ENCODE results near the gene PLEKHG7.
"Not testable (repeated sequence)": the region's sequence is repeated elsewhere in the genome, so short reads cannot be mapped to it uniquely, and the experiment has no call there.

The PLEKHG7 gene, protein sequence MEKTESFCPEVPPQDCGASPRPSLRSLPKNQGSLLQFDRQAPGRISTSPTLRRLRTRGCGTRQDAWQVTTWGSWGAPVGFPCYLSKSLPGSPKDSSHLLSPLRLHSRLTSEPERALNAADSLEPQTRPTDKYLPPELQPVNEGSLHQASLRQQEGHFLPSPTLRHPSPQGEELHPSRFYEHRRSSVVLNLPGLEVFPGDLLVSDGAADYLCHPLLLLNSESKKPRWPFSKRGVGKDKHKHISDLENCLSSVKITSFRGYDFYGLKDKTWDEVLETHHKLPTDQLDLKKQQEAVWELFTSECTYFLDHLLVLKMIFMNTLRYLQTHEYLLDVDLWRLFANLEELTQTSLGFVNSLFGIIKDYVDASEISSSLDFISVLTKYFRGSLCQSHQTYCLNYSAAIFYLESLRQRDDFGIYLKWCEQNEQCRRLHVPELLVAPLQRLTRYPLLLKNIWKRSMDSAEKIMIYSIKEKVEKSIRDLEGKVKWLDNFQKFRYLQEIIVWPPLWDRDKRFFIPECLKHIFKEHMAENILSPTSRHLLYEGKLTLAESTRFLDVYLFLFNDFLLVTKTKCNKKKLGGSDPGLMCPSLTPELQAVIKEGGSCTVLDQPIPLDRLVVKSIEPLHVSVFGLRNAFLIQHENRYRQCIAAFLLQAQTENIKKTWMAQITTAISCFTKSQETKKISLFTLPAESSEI

DNA sequence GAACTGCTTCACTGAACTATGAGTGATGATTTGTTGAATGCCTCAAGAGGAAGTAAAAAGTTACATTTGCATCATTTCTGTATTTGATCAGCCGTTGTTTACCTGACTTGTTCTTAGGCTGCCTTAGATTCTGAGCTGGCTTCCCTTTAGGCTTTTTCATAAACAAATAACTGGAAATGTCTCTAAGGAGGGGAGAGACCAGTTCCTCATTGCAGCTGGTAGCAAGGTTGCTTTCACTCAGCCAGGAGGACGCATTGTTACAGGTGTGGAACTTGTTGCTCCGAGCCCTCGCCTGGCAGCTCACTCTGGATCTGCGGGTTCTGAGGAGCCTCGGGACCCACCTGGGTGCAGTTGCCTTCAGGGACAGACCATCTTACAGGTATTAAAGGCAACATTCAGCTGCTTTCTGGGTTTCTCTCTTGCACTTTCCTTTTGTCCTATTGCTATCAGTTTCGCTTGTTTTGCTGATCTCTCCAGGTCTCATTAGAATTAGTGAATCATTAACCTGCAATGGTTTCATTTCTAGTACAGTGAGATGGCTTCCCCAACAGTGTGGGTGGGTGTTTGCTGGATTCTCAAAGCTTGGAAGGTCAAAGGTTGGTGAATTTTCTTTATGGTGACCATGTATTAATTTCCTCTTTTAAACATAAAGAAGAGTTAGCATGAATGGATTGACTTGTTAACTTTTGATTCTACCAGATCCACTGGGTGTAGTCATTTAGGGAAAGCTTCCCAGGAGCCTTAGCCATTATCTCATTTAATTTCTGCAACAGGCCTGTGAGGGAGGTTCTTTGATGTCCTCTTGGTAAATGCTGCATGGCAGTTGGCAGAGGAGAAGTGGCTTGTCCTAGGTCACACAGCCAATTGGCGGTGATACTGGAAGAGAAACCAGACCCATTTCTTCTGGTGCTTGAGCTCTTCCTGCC lies at the start of gene PLEKHG7:
Gene PLEKHG7 (plus strand): TSS at position 236 of the 926 bp plus-strand sequence. CDS start 3,643 bp downstream, outside the sequence.
- DNase-seq (ENCODE audit: low read depth, low spot score) = no peak

DNA sequence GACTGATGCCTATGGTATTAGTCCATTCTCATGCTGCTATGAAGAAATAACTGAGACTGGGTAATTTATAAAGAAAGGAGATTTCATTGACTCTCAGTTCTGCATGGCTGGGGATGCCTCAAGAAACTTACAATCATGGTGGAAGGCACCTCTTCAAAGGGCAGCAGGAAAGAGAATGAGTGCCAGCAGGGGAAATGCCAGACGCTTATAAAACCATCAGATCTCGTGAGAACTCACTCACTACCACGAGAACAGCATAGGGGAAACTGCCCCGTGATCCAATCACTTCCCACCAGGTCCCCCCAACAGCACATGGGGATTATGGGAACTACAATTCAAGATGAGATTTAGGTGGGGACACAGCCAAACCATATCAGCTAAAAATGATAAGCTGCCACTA lies 48.5 kb upstream of the PLEKHG7 start:
- DNase-seq (ENCODE audit: low read depth, low spot score) = not testable (repeated sequence)

DNA sequence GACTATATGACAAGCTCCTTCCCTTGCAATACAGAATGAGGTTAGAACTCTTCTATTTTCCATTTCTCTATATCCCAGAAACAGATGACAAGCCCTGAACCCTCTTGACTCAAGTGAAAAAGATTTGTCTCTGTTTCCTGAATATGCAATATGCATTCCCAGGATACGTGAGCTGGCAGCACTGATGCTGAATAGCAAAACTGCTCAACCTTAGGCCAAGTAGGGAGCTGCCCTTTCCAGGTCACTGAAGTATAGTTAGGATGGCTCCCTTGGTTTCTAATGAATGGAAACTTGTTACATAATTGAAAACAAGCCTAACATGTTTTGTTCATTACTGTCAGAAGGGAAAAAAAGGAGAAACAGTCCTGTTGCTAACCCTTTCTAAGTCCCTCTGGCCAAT lies 47.9 kb upstream of the PLEKHG7 start:
- no peak for DNase-seq (ENCODE audit: low read depth, low spot score)

DNA sequence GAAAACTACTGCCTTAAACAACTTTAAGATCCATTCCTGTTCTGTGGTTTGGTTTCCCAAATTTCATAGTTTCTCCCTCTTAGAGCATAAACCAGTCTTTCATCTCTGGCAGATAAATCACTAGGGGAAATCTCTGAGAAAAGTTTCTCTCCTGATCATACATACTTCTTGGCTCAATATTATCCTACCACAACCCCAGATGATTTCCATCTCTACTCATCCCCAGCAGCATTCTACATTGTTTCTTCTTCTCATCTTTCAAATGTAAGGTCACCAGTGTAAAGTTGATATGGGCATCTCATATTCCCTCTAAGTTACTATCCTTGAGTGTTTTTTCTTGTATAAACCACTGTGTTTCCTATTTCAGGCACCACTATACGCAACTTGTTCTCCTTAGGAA lies 45.9 kb upstream of the PLEKHG7 start:
- no peak for DNase-seq (ENCODE audit: low read depth, low spot score)

DNA sequence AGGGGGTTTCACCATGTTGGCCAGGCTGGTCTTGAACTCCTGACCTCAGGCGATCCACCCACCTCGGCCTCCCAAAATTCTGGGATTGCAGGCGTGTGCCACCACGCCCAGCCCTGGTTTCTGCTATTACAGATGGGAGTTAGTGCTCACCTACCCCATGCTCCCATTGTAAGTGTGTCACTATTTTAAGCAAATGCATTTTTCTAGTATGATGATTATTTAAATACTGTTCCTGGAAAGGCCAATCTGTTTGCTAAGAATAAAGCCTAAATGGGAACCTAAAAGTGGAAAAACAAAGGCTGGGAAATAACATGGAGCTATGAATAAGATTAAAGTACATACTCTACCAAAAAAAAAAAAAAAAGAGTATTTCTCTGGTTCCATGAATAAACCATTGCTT lies 45.0 kb upstream of the PLEKHG7 start:
- no peak for DNase-seq (ENCODE audit: low read depth, low spot score)

DNA sequence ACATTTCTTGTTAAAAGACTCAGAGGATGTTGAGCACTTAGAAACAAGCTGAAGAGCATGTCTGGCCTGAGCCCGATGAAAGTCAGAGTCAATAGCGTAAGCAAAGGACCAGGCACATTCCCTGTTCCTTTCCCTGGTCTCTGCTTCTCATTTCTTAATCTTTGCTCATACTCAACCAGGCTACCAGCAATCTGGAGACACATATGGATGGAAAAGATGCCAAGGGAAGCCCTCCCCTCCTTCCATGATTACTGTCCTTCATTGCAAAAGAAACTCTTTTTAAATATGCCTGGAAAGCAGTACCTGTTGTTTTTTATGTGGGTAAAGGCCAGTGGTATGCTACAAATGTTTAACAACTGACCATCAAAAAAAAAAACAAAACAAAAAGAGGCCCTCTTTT lies 44.2 kb upstream of the PLEKHG7 start:
- DNase-seq (ENCODE audit: low read depth, low spot score) = no peak

DNA sequence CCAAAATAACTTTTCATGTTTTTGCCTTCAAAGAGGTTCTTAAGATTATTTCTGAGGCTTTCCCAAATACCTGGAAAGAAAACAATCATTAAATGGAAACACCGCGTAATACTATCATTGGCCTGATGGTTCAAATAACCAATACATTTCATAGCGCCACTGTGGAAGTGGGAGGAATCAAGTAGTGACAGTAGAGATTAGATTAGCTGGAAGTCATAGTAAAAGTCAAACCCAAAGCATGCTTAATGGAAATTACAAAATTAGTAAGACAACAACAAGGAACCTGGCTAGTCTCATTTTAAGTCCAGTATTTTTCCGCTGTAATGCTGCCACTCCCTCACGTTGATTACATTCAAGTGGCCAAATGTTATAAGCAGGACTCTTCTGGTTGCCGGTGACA lies 41.5 kb upstream of the PLEKHG7 start:
- no peak for DNase-seq (ENCODE audit: low read depth, low spot score)

DNA sequence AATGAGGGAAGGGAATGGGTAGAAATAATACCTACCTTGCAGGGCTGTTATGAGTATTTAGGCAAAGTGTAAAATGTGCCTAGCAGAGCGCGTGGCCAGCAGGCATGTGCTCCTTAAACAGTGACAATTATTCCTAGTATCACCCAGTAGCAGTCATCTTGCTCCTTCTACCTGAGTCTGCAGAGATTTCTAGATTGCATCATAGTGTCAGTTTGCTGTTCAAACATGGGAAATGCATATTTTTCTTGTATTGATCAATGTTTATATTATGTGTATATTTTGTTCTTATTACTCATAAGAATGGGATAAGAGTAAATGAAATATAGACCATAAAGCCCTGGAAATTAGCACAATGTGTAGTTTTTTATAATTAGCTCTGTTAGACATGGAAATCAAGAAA lies 37.3 kb upstream of the PLEKHG7 start:
- no peak for DNase-seq (ENCODE audit: low read depth, low spot score)

DNA sequence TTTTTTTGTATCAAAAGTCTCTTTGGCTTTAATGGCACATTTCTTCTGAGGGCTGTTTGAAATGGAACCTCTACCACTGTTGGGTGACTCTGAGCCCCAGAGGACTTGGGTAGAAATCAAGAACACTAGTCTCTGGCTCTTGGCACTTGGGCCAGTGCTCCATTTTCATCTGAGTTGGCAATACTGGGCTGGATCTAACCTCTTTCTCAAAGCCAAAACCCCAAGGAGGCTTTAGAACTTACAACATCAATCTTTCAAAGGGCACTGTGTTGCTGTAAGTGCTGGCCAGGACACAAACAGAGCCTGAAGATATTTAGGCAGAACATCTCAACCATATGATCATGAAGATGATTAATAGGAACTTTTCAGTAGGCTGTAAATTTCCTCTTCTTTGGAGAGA lies 34.0 kb upstream of the PLEKHG7 start:
- no peak for DNase-seq (ENCODE audit: low read depth, low spot score)

DNA sequence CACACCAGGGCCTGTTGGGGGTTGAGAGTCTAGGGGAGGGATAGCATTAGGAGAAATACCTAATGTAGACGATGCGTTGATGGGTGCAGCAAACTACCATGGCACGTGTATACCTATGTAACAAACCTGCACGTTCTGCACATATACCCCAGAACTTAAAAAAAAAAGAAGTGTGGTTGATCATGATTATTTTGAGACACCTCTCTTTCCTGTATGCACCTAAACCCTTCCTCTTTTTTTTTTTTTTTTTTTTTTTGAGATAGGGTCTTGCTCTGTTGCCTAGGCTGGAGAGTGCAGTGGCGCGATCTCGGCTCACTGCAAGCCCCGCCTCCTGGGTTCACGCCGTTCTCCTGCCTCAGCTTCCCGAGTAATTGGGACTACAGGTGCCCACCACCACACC lies 31.3 kb upstream of the PLEKHG7 start:
- not testable (repeated sequence) for DNase-seq (ENCODE audit: low read depth, low spot score)

DNA sequence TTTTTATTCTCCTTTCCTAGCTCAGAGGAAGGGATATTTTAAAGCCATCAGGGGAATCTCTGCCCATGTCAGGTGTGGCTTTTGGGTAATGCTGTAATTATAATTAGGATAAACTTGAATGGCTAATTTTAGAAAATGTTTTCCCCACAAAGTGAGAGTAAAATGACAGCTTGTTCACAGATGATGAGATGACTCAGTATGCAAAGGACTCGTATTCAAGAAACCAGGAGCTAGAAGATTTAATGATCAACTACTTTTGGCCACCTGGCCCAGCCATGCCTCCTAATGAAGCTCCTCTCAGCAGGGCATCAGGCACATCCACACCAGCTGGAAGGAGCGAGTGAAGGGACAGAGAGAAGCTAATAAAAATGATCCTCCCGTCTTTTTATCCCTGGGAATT lies 29.0 kb upstream of the PLEKHG7 start:
- no peak for DNase-seq (ENCODE audit: low read depth, low spot score)

DNA sequence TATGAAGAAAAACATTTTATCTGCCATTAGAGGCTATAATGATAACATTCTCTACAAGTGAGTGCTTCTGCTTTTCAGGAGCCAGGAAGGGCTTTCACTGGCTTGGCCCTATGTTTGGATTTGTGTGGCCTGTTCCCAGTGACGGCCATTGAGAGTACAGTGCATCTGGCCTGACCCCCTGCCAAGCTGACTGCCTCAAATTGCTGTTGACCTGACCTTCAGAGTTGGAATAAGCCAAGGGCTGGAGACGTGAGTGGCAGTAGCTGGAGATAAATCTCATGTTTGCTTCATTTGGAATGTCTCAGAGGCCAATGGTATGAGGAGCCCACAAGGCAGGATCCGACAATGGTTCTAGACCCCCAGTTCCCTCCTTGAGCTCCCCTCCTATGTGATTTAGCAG lies 28.3 kb upstream of the PLEKHG7 start:
- no peak for DNase-seq (ENCODE audit: low read depth, low spot score)

DNA sequence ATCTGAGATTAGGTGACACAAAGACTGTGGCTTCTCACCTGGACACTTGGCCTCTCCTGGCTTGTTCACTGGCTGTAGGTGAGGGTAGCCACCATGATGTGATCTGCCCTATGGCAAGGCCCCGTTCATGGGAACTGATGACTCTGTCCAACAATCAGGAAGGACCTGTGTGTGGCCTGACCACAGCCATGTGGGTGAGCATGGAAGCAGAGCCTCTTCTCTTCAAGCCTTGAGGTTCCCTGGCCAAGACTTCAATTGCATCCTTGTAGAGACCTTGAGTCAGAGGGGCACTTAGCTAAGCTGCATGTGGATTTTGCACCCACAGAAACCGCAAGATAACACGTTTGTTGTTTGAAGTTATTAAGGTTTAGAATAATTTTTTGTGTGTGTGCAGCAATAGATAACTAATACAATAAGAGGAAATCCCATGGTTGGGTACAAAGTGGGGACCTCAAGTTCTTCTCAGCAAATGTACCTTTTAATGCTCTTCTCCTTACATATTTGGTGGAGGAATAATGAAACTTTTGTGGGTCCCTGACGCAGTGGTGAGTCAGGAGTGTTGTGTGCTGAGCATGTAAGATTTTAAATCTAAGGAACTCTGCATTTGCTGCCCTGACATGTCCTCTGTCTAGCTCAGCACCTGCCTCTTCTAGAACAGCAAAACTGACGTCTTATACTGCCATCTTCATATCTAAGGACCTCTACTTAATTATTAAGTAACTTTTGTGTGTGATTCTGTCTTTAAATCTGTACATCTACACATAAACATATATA lies 27.5 kb upstream of the PLEKHG7 start:
- no peak for DNase-seq (ENCODE audit: low read depth, low spot score)

DNA sequence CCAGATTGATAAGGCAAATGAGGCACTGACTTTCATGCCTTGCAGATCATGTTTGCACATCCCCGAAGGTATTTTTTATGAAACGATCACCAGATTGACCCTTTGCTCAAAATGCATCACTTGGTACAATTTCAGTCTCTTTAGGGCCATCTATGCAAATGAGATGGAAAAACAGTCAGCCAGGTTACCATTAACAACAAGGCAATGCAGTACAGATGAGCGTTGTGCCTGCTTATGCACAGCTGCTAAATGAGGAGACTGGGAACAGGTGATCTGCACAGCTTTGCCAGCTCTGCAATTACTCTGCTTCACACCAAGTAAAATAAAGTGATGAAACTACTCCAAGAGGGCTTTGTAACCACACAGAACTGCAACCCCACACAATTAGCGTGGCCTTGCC lies 26.1 kb upstream of the PLEKHG7 start:
- DNase-seq (ENCODE audit: low read depth, low spot score) = no peak

DNA sequence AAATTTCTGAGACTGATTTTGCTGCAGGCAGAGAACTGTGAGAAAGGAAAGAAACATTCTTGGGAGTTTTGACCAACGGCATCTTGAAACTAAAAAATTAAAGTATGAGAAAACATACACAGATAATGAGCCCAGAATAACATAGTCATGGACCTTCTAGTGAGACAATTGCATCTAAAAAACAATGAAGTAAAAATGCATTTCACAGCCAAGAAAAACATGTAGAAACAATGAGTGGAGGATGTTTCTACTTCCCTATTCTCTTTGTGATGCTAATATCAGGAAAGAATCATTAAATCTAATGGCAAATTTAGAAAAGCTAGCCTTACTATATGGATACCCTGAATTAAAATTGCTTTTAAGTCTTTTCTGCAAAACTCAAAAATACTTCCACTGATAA lies 12.2 kb upstream of the PLEKHG7 start:
- DNase-seq (ENCODE audit: low read depth, low spot score) = no peak

DNA sequence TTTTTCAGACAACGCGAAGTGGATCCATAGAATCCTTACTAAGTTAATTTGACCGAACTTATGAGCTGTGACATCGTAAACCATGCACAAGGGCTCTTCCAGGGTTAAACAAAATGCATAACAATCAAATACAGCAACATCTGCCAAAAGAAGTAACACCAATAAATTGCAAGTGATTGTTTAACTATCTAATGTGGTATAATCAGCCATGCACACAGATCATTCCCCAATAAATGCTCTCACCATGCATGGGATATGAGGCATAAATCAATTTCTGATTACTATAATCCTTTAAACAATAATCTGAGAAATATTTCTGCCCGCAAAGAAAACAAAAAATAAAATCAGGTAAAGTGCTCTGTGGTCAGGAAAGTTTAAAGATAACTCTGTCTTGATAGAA lies 7.7 kb upstream of the PLEKHG7 start:
- no peak for DNase-seq (ENCODE audit: low read depth, low spot score)

DNA sequence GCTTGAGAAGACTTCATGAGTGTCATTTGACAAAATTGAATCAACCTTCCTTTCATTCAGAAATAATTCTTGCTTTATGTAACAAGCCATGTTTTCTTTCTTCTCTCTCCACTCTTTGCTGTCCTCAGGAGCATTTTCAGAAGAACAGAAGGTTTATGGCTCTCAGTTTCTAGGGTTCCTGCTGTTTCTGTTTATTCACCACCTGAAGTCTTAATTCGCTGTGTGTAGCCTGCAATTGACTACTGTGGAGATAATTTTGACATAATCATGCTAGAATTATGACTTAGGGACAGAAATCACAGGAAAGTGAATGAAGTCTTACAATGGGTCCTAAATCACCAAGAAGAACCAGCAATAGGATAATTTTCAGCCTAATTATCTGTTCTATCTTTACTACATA lies 7.2 kb upstream of the PLEKHG7 start:
- DNase-seq (ENCODE audit: low read depth, low spot score) = no peak

DNA sequence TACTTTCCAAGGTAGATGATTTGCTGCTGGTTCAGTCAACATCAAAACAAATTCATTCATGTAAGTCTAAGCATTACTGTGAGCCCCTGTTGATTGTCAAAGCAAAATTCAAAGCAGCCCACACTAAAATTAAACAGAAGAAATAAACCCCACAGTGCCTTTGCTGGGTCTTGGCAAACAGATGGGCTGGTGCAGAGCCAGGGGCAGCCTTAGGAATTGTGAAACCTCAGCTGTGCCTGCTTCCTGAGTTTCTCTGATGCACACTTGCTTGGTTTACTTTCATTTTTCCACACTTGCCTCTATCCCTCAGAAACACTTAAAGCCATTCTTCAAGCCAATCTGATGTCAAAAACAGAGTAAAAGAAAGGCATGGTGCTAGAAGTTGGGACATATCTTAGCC lies 6.6 kb upstream of the PLEKHG7 start:
- no peak for DNase-seq (ENCODE audit: low read depth, low spot score)

DNA sequence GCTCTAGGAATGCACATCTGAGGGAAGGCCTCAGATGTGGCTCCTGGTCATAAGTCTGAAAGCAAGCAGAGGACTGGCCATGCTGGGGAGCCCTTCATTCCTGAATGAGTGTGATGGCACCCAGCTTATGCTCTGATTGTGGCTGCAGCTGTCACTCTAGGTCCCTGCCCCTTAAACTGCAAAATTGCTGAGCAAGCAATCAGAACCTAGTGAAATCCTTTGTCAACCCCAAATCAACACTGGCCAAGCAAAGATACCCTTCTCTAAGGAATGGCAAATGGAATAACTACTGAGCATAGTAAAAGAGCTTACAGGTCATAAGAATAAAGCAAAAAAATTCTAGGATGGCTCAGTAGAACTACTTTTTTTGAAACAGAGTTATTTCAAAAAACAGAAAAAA lies 4.3 kb upstream of the PLEKHG7 start:
- no peak for DNase-seq (ENCODE audit: low read depth, low spot score)

DNA sequence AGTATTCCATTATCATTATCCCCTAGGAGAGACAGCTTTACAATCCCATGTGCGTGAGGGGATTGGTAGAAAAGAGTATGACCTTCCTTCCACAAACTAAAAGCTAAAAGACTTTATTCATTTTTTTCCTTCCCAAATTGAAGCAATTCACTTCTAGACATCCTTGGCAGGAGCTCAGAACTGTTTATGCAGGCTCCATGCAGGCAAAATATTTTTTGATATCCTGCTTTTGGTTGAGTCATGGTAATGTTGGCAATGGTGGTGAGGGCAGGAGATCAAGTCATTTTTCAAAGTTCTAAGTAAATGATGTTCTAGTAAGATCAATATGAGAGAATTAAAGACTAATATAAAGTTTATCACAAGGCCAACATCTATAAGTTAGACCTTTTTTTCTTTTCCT lies 1.3 kb upstream of the PLEKHG7 start:
- no peak for DNase-seq (ENCODE audit: low read depth, low spot score)

DNA sequence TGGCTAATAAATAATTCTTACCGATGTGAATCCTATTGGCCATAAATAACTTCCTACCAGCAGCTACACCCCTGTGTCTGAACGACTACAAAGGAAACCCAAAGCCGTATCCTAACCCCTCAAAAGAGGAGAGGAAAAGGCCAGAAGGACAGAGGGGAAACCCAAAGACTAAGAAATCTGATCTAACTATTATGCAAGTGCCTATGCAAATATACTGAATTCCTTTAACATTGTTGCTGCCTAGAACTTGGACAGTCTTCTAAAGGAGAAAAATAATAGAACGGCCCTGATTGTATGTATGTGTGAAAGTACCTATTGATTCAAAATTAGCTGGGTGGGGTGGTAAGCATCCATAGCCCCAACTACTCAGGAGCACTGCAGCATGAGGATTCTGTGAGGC lies 997 bp downstream of the PLEKHG7 start:
- DNase-seq (ENCODE audit: low read depth, low spot score) = no peak
